GM11168 (cell line): ENCODE results near the gene GRM1.

Source experiments
- in situ Hi-C: fragments of 300-500 bp; cut with MboI; formaldehyde crosslinking; loops from one replicate; pipeline ENCODE4 v1.12.0; 2022; ENCODE audit warnings: low sequenced_read_pairs; ENCODE audit not compliant: unreplicated experiment

GRM1 gene

GRCh38 chr6:146092961-146093686 is 64.3 kb downstream of the GRM1 start:
- in situ Hi-C loops, result no loop called here

DNA sequence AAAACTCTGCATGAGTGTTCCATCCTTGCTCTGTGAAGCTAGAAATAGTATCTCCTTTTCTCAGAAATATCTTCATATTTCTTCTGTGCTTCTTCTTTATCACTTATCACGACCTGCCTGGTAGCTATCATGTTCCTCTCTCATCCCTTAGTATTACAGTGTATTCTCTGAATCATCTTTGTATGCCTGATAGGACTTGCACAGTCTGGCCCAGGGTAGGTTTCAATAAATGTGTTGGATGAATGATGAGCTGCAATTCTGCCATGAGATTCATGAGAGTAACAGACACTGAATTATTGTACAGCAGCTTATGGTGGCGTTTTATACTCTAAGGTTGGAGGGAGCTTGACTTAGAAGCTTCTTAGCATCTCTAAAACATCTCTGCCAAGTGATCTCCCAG is 66.6 kb downstream of the GRM1 start:
- in situ Hi-C loops, result no loop called here

- in situ Hi-C loops, result no loop called here
These were observed 68.7 kb downstream of the GRM1 start for GRCh38 chr6:146097586-146097985.

DNA sequence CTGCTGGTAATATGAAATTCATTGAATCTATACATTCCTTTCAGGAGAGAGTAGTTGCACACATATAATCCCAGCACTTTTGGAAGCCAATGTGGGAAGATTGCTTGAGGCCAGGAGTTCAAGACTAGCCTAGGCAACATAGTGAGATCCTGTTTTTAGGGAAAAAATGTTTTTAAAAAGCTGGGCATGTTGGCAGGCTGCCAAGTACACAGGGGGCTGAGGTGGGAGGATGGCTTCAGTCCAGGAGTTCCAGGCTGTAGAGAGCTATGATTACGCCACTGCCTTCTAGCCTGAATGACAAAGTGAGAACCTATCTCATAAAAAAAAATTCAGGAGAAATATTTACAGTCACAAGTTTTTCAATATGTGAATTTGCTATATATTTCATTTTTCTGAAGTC is 71.9 kb downstream of the GRM1 start:
- in situ Hi-C loops, result no loop called here

DNA sequence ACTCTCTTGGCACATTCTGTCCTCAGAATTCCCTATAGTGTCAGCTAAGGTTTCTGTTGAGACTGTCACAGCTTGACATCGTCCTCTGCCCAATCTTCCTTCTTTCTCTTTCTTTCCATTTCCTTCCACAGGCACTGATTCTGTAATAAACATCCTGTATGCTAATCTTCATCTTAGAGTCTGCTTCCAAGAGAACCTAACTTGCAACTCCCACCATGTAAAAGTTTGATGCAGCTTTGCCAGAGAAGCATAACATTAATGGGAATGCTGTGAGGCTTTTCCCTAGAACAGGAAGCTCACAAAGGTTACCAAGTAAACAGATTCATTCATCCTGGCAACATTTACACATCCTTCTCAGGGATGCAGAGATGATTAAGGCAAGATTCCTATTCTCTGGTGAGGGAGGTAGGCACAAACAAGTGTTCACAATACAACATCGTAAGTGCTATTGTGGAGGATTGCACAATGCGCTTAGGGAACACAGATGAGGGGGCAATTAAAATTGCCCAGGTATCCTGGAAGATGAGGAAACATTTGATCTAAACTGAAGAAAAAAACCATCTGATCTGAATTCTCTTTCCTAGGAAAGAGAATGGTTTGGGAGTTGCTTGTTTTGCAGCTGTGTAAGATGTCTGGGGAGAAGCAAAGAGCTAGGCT is 74.7 kb downstream of the GRM1 start:
- in situ Hi-C loops, result no loop called here

GRCh38 chr6:146106532-146106931 is 77.7 kb downstream of the GRM1 start:
- in situ Hi-C loops, result no loop called here

DNA sequence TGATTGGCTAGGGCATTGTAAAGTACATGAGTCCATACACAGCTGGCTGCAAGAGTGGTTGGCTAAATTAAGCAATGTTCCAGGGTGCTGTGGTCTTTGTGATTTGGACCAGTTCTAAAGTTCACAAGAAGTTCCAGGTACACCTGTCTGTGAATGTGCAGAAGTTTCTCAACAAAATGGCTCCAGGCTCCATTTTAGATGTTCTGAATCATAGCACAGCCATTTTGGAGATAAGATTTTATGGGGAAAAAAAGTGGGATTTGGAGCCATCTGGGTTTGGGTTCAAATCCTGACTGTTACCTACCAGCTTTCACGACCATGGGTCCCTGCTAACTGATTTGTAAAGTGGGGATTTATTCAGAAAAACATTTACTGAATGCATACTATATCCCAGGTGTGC is 82.1 kb downstream of the GRM1 start:
- in situ Hi-C loops, result no loop called here

DNA sequence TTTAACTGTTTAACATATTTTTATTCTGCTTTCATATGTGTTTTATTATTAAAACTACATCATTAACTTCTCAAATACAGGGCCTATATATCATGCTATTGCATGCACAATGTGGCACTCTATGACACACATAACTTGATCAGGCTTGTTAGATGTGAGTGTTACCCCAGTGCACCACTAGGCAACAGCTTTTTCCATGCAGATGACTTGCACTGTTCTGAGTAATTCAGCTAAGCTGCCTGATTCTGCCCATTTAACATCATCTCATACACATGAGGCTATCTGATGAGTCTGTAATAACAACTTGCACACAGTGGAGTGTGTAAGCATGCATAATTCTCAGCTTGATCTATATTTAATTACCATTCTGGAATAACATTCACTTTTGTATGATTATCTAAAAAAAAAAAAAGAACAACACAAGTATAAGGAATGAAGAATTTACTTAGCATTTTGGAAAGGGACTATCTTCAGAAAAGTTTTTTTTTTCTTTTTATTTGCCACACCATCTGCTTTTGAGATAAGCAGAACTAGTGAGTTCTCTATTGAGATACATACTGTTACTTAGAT is 83.1 kb downstream of the GRM1 start:
- in situ Hi-C loops, result no loop called here

DNA sequence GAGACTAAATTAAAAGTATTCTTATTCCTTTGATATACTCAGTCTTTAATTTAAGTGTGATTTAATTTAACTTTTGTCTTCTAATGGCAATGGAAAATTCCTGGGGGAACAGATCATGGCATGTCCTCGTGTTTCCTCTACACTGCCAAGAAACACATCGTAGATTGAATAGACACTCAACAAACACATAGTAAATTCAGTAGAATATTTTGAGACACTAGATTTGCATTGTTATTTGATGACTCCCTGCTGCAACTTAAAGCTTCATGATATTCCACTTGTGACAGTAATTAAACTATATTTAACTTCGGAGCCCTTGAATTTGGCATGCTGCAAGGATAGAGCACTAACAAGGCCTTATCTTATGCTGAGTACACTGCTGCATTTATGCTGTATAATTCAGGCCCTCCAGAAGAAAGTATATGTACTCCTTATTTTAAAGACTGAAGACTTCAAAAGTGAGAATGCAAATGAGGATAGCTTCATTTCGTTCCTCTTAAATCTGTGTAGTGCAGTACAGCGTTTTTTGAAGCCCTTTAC is 84.3 kb downstream of the GRM1 start:
- in situ Hi-C loops, result no loop called here

DNA sequence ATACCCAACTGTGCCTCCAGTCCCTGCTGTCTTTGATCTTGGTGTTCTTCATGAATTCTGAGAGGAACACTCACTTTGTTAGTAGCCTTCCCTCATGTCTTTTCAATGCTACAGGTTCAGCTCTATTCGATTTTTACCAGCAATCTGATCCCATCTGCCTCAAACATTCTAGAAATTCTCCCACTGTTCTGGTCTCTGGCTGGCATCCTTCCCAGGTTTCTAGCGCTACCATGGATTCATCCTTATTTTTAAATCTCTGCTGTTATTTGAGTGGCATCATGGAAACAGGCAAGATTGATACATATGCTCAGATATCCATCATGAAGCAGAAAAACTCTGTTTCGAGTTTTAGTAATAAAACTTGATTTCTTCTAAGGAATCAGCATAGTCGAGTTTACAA is 94.8 kb downstream of the GRM1 start:
- in situ Hi-C loops, result no loop called here

DNA sequence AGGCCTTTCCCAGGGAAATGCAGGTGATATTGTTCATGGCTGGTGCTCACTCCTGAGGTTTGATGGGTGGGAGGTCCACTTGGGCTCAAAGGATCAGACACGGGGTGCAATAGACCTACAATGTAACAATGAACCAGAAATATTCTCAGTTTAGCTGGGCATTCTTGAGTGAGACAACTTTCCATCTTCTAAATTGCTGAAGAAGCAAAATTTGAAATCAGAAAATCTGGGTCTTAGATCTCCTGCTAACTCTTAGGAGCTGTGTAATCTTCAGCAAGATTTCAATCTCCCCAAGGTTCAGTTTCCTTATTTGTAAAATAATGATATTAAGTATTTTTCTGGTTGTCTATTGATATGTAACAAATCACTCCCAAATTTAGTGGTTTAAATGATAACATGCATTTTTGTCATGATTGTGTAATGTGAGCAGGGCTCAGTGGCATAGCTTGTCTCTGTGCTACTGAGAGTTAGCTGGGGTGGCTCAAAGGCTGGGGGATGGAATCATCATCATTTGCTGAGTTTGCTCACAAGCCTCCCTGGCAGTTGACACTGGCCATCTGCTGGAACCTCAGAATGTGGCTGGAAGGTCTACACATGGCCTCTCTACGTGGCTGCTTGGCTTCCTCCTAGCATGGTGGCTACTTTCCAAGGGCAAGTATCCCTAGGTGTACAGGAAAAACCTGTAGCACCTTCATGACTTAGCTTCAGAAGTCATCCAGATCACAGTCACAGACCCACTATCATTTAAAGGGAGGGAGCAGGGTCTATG is 98.8 kb downstream of the GRM1 start:
- in situ Hi-C loops, result no loop called here

DNA sequence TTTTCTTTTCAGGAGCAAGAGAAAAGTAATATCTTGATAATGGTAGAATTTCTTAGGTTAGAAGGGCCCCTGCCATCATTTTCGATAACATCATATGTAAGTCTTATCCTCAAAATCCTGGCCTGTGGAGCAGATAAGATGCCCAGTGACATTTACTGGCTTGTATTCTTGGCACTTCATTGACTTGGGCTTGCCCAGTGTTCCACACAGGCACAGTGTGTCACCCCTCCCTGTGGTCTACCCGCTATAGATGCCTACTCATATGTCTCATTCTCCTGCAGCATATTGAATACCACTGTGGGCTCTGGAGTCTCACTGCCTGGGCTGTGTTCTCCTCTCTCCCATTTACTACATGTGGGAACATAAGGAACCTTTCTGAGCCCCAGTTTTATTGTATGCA is 105.0 kb downstream of the GRM1 start:
- in situ Hi-C loops, result no loop called here

DNA sequence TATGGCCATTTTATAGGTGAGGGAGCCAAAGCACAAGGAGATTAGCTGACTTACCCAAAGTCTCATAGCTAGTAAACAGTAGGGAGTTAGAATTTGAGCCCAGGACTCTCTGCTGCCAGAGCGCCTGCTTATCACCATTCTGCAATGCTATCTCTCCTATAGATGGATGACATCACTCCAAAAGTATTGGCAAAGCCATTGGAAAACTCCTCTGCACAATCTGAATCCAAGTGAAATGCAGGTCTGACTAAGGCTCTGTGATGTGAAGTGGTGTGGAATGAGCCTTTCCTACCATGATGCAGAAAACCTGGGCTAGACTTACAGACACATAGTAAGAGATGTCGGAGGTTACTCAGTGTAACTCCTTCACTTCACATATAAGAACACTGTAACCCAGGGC is 106.3 kb downstream of the GRM1 start:
- in situ Hi-C loops, result no loop called here

DNA sequence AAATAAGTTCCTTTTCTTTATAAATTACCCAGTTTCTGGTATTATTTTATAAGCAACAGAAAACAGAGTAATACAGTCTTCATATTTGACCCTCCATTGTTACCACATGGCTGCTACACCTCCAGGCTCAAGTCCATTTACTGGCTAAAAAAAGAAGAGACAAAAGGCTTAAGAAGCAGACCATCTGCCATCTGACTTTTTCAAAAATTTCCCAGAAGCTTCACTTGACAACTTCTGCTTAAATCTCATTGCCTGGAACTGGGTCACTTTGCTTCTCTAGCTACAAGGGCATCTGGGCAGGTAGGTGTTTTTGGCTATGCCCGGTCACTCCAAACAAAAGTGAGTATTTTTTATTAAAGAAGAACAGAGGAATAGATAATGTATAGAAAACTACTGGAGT is 118.0 kb downstream of the GRM1 start:
- in situ Hi-C loops, result no loop called here

DNA sequence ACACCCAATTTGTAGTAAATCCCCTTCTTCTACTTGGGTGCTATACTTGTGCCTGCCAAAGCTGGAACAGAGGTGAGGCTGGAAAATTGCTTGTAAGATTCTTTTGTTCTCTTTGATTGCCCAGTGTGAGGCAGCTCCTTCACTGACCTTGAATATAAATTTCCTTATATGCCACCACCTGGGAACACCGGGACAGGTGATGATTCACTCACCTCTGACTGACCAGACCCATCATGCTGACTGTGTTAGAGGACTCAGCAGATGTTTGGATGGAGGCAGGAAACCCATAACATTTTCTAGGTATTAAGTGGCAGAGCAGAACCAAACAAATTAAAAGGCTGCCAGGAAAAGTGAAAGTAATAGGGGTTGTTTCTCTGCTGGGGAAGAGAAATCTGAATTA is 120.9 kb downstream of the GRM1 start:
- in situ Hi-C loops, result no loop called here

DNA sequence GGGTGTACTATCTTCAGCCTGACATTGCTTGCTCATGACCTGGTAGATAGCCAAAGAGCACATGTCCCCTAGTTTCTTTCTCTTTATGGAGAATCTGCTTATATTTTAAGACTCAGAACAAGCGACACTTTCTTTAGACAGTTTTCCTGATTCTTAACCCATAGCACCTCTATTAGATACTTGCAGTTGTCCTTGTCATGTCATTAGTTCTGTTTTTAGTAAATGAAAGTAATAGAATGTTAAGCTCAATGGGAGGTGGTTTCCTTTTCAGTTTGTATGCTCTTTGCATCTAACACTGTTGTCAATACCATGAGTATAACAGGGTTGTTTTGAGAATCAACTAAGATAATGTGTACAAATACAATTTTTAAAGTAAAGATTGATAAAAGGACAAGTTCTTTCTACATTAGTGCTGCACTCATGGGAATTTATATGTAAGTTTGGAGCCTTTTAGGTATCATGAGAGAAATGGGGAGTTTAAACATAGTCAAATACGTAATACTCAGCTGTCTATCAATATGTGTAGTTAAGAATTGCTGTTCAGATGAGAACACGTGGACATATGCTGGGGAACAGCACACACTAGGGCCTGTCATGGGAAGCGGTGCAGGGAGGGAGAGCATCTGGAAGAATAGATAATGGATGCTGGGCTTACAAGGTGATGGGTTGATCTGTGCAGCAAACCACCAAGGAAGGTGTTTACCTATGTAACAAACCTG is 124.3 kb downstream of the GRM1 start:
- in situ Hi-C loops, result no loop called here

DNA sequence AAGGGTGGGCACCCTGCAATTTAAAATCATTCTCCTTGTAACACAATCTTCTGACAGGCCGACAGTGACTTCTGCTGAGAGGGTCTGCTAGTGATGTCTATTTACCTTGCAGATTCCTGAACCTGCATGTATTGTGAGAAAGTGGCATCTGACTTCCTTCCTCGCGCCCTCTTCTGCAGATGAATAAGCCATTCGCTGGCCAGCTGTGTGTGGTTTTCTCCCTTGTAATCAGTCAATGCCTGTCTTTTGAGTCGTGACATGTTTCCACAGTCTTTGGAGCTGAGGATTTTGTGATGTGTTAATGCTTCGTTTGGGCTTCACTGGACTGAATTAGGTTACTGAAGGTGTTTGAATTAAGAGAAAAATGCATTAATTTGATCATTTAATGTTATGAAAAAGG is 125.3 kb downstream of the GRM1 start:
- in situ Hi-C loops, result no loop called here

DNA sequence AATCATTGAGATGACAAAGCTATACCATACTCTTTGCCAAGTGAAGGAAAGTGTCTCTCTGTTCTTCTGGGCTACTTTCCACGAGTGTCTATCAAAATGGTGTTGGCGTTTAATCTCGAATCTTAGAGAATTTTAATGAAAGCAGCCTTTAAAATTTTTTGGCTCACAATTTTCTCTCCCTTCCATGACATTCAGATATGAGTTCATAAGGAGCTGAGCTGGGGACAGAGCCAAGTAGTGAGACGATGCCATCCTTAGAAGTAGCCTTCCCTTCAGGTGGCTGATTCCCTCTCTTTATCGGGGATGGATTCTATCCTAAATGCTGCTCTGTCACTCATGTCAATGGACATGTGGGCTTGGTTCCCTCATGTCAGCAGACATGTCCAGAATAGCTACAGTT is 132.8 kb downstream of the GRM1 start:
- in situ Hi-C loops, result no loop called here

- in situ Hi-C loops, result no loop called here
These were observed 141.0 kb downstream of the GRM1 start for GRCh38 chr6:146169872-146170271.

DNA sequence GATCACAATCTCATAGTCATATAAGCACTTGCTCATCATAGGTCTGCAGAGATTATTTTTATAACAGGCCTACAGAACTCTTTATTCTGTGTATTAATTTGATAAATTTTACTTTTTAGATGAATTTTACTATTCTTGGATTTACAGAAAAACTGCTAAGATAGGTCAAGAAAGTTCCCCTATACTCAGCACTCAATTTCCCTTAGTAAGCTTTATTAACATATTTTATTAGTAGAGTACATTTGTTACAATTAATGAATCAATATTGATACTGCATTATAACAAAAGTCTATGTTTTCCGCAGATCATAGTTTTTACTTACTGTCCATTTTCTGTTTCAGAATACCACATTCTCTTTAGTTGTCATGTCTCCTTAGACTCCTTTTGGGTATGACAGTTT is 148.9 kb downstream of the GRM1 start:
- in situ Hi-C loops, result no loop called here
